Measurements from ENCODE around the gene TNFRSF19. TPM values are rescaled to one million over a fixed set of nuclear protein-coding genes. Genes with fewer than 3 reads are reported as not detected.
"Not testable (repeated sequence)": the region's sequence is repeated elsewhere in the genome, so short reads cannot be mapped to it uniquely, and the experiment has no call there.

TNFRSF19 gene
- polyA plus RNA-seq, 1 donor from 2014 or later = 0.29 TPM

GRCh38 chr13:23660249-23660648 lies 90.0 kb downstream of the TNFRSF19 start:
- H3K27ac Mint-ChIP-seq = no peak overlapping the region
- no peak overlapping the region for H3K4me3 Mint-ChIP-seq
- H3K36me3 Mint-ChIP-seq = peaks cover 2% of the 10 kb centered on the region
- H3K9me3 Mint-ChIP-seq = peaks cover 0 to 14% (median 5%) of the 10 kb centered on the region in 3 donors
- peaks cover 0 to 2% (median 0%) of the 10 kb centered on the region in 3 donors for H3K4me1 Mint-ChIP-seq
- peaks cover 4% of the 10 kb centered on the region for H3K27me3 Mint-ChIP-seq

GRCh38 chr13:23666582-23666981 lies 96.4 kb downstream of the TNFRSF19 start:
- no peak overlapping the region for H3K4me3 Mint-ChIP-seq
- H3K27me3 Mint-ChIP-seq = peaks cover 6% of the 10 kb centered on the region
- peaks cover 4% of the 10 kb centered on the region for H3K36me3 Mint-ChIP-seq
- H3K27ac Mint-ChIP-seq = no peak overlapping the region
- H3K9me3 Mint-ChIP-seq = peaks cover 0 to 10% (median 2%) of the 10 kb centered on the region in 3 donors
- H3K4me1 Mint-ChIP-seq = no peaks in the 10 kb centered on the region

- Mint-ChIP-seq H3K9me3 (no peaks in the 10 kb centered on the region), H3K4me1 (no peaks in the 10 kb centered on the region), H3K27me3 (peaks cover 6% of the 10 kb centered on the region), H3K27ac (peak overlapping the region in 1 of 3 donors; percentile 65), H3K36me3 (peaks cover 1% of the 10 kb centered on the region), H3K4me3 (no peak overlapping the region)
Measured at GRCh38 chr13:23667750-23668149, 97.5 kb downstream of the TNFRSF19 start.

- Mint-ChIP-seq H3K4me3 (no peak overlapping the region), H3K9me3 (no peaks in the 10 kb centered on the region), H3K36me3 (peaks cover 1% of the 10 kb centered on the region), H3K27me3 (peaks cover 6% of the 10 kb centered on the region), H3K27ac (no peak overlapping the region), H3K4me1 (no peaks in the 10 kb centered on the region)
Measured at GRCh38 chr13:23668562-23668961, 98.3 kb downstream of the TNFRSF19 start.

- H3K9me3 Mint-ChIP-seq = no peaks in the 10 kb centered on the region
- H3K36me3 Mint-ChIP-seq = peaks cover 1% of the 10 kb centered on the region
- no peak overlapping the region for H3K27ac Mint-ChIP-seq
- no peak overlapping the region for H3K4me3 Mint-ChIP-seq
- H3K27me3 Mint-ChIP-seq = peaks cover 6% of the 10 kb centered on the region
- no peaks in the 10 kb centered on the region for H3K4me1 Mint-ChIP-seq
Measured at GRCh38 chr13:23670793-23671192, 100.6 kb downstream of the TNFRSF19 start.

GRCh38 chr13:23671377-23671776 lies 101.2 kb downstream of the TNFRSF19 start:
- no peak overlapping the region for H3K27ac Mint-ChIP-seq
- H3K4me3 Mint-ChIP-seq = no peak overlapping the region
- H3K4me1 Mint-ChIP-seq = no peaks in the 10 kb centered on the region
- peaks cover 6% of the 10 kb centered on the region for H3K27me3 Mint-ChIP-seq
- no peaks in the 10 kb centered on the region for H3K9me3 Mint-ChIP-seq
- peaks cover 1% of the 10 kb centered on the region for H3K36me3 Mint-ChIP-seq

- Mint-ChIP-seq H3K36me3 (peaks cover 1% of the 10 kb centered on the region), H3K4me1 (no peaks in the 10 kb centered on the region), H3K27me3 (peaks cover 6% of the 10 kb centered on the region), H3K4me3 (no peak overlapping the region), H3K27ac (no peak overlapping the region), H3K9me3 (no peaks in the 10 kb centered on the region)
Measured at GRCh38 chr13:23671897-23672296, 101.7 kb downstream of the TNFRSF19 start.

- Mint-ChIP-seq H3K9me3 (no peaks in the 10 kb centered on the region), H3K27ac (no peak overlapping the region), H3K4me1 (no peaks in the 10 kb centered on the region), H3K36me3 (peaks cover 1% of the 10 kb centered on the region), H3K27me3 (peaks cover 5% of the 10 kb centered on the region), H3K4me3 (no peak overlapping the region)
Measured at GRCh38 chr13:23672616-23673015, 102.4 kb downstream of the TNFRSF19 start.

- Mint-ChIP-seq H3K9me3 (no peaks in the 10 kb centered on the region), H3K4me3 (no peak overlapping the region), H3K36me3 (peaks cover 1% of the 10 kb centered on the region), H3K27me3 (peaks cover 4% of the 10 kb centered on the region), H3K27ac (no peak overlapping the region), H3K4me1 (no peaks in the 10 kb centered on the region)
Measured at GRCh38 chr13:23673354-23673753, 103.1 kb downstream of the TNFRSF19 start.

GRCh38 chr13:23673867-23674605 lies 103.8 kb downstream of the TNFRSF19 start:
- Mint-ChIP-seq H3K27ac (no peak overlapping the region), H3K4me1 (no peaks in the 10 kb centered on the region), H3K36me3 (peaks cover 1% of the 10 kb centered on the region), H3K4me3 (no peak overlapping the region), H3K27me3 (peaks cover 4% of the 10 kb centered on the region), H3K9me3 (no peaks in the 10 kb centered on the region)

- no peaks in the 10 kb centered on the region for H3K4me1 Mint-ChIP-seq
- H3K4me3 Mint-ChIP-seq = no peak overlapping the region
- no peak overlapping the region for H3K27ac Mint-ChIP-seq
- peaks cover 1% of the 10 kb centered on the region for H3K36me3 Mint-ChIP-seq
- no peaks in the 10 kb centered on the region for H3K9me3 Mint-ChIP-seq
- peaks cover 4% of the 10 kb centered on the region for H3K27me3 Mint-ChIP-seq
Measured at GRCh38 chr13:23674795-23675640, 104.8 kb downstream of the TNFRSF19 start.

- H3K9me3 Mint-ChIP-seq, H3K4me3 Mint-ChIP-seq, H3K4me1 Mint-ChIP-seq, H3K27me3 Mint-ChIP-seq, H3K36me3 Mint-ChIP-seq, H3K27ac Mint-ChIP-seq: not testable (repeated sequence)
Measured at GRCh38 chr13:23677679-23678288, 107.6 kb downstream of the TNFRSF19 start.

GRCh38 chr13:23678795-23679194 lies 108.6 kb downstream of the TNFRSF19 start:
- Mint-ChIP-seq H3K4me3 (no peak overlapping the region), H3K27ac (no peak overlapping the region), H3K4me1 (no peaks in the 10 kb centered on the region), H3K9me3 (peaks cover 0 to 2% (median 1%) of the 10 kb centered on the region in 3 donors), H3K27me3 (peaks cover 5% of the 10 kb centered on the region), H3K36me3 (peaks cover 1% of the 10 kb centered on the region)

- H3K27ac Mint-ChIP-seq = peak overlapping the region in 1 of 3 donors; percentile 20
- H3K4me3 Mint-ChIP-seq = no peak overlapping the region
Measured at GRCh38 chr13:23679220-23679619, 109.0 kb downstream of the TNFRSF19 start.

More at GRCh38 chr13:23679220-23679619, 109.0 kb downstream of the TNFRSF19 start:
- H3K9me3 Mint-ChIP-seq = peaks cover 0 to 5% (median 3%) of the 10 kb centered on the region in 3 donors
- H3K4me1 Mint-ChIP-seq = no peaks in the 10 kb centered on the region
- peaks cover 3% of the 10 kb centered on the region for H3K36me3 Mint-ChIP-seq
- peaks cover 5% of the 10 kb centered on the region for H3K27me3 Mint-ChIP-seq
